Gastrocnemius medialis (tissue), 4 donors: ENCODE data around the gene PA2G4.

ENCODE experiments used
- POLR2A ChIP-seq, 2 donors: fragments of 450-650 bp; IDR thresholded peaks; one replicate each; pipeline ENCODE4 v1.6.1; 2017; ENCODE audit warnings: antibody characterized with exemption in 2 of 2, mild to moderate bottlenecking in 2 of 2, moderate library complexity in 2 of 2
- TF ChIP-seq, protein P1 (sequence below), 5 experiments: fragments of 450-650 bp in 3 of 5; fragments of 200-600 bp in 2 of 5; sonication (generic) in 2 of 5; IDR thresholded peaks in 4 of 5; conservative IDR thresholded peaks in 1 of 5; 1 replicate in 4 of 5; 2 replicates in 1 of 5; pipeline ENCODE4 v1.5.1; 2016 to 2019; ENCODE audit warnings: antibody characterized with exemption in 5 of 5, mild to moderate bottlenecking in 3 of 5, moderate library complexity in 3 of 5

DNA sequence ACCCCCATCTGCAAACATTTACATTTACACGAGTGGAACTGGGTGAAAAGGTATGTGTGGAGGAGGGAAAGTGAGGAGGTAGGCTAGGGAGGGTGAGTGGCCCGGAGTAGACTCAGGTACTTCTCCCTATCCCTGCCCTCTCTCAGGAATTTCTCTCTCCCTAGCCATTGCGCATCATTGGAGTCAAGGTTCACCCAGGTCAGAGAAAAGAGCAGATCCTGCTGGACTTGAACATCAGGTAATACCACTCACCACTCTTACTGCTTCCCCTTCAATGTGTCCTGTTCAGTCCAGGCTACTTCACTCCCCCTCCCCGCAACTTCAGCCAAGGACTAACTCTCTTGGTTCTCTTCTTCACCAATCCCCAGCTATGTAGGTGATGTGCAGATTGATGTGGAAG, 26.5 kb downstream of the PA2G4 start:
- TF ChIP-seq, protein P1, sequence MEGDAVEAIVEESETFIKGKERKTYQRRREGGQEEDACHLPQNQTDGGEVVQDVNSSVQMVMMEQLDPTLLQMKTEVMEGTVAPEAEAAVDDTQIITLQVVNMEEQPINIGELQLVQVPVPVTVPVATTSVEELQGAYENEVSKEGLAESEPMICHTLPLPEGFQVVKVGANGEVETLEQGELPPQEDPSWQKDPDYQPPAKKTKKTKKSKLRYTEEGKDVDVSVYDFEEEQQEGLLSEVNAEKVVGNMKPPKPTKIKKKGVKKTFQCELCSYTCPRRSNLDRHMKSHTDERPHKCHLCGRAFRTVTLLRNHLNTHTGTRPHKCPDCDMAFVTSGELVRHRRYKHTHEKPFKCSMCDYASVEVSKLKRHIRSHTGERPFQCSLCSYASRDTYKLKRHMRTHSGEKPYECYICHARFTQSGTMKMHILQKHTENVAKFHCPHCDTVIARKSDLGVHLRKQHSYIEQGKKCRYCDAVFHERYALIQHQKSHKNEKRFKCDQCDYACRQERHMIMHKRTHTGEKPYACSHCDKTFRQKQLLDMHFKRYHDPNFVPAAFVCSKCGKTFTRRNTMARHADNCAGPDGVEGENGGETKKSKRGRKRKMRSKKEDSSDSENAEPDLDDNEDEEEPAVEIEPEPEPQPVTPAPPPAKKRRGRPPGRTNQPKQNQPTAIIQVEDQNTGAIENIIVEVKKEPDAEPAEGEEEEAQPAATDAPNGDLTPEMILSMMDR (IDR thresholded peaks at IDR 0.05 in 4 of 5, conservative IDR thresholded peaks at IDR 0.05 in 1 of 5), result no peak
- no peak for TF ChIP-seq POLR2A (IDR thresholded peaks at IDR 0.05)
